ENCODE measurements around the gene MEIS2.

Gene MEIS2

GRCh38 chr15:37038716-37039106 is 61.6 kb downstream of the MEIS2 start:
- DNase-seq (ENCODE audit: low spot score): no peak

DNA sequence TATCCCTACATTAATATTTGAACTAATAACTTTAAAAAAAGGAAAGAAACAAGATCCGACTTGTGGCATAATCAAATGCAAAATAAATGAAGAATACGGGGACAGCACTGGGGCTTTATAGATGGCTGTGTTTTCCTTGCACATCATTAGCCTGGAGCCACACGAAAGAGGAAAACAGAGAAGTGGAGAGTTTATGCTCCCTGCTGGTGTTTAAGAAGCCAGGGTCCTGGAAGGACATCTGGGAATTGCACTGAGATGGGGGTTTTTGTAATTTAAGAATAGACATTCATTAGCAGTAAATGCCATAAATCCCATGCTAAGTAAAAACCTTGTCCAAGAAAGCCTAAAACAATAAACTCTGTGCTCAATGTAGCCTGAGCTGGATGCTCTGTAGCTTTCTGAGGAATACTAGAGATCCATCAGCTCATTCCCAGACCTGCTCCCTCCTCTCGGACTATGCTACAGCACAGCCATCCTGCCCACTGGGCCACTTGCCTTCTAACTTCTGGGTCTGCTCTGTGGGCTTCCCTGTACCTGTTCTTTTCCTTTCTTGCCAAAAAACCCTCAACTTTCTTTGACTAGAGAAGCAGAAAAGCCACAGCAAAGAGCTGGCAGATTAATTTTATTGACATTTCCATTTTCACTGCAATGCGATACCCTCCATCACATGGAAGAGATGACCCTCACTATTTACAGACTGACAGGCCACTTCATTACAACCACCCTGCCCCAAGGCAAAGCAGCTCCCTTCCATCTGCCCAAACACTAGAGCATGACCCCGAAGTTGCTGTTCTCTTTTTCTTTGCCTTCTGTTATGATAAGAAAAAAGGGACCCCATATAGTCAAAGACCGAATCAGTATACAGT is 62.3 kb downstream of the MEIS2 start:
- DNase-seq (ENCODE audit: low spot score): no peak

GRCh38 chr15:37037071-37037655 is 63.2 kb downstream of the MEIS2 start:
- DNase-seq (ENCODE audit: low spot score): no peak

- no peak for DNase-seq (ENCODE audit: low spot score)
Observed at GRCh38 chr15:37034835-37035748, 65.3 kb downstream of the MEIS2 start.

GRCh38 chr15:37034392-37034791 is 66.0 kb downstream of the MEIS2 start:
- no peak for DNase-seq (ENCODE audit: low spot score)

GRCh38 chr15:37032091-37032775 is 68.1 kb downstream of the MEIS2 start:
- no peak for DNase-seq (ENCODE audit: low spot score)

- DNase-seq (ENCODE audit: low spot score): no peak
Observed at GRCh38 chr15:37031198-37031597, 69.2 kb downstream of the MEIS2 start.

DNA sequence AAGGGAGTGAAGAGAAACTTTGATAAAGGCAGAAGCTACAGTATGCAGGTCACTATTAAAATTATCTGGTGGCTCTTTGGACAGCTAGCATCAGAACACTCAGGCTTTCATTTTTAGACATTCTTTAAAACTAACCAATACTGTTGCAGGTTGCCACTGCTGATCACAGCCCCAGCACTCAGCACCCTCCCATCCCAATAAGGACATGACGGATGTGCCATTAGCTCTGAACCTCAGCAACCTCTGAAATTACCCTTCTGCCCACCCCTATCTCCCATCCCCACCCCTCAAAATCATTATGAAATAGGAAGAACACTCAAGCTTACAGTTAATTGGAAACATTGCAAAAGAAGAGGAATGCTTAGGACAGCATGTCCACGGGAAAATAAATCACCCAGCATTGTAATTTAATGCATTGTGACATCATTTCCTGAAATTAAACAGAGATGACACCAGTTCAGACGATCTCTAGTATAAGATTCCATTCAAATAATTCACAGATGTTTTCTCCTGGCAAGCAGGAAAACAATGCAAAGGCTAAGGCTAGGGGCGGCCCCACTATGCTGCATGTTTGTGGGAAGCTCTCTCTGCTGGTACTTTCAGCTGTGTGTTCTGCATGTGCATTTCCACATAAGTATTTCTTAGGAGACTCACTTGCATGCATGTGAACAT is 71.6 kb downstream of the MEIS2 start:
- no peak for DNase-seq (ENCODE audit: low spot score)

GRCh38 chr15:37020852-37021251 is 79.5 kb downstream of the MEIS2 start:
- no peak for DNase-seq (ENCODE audit: low spot score)

DNA sequence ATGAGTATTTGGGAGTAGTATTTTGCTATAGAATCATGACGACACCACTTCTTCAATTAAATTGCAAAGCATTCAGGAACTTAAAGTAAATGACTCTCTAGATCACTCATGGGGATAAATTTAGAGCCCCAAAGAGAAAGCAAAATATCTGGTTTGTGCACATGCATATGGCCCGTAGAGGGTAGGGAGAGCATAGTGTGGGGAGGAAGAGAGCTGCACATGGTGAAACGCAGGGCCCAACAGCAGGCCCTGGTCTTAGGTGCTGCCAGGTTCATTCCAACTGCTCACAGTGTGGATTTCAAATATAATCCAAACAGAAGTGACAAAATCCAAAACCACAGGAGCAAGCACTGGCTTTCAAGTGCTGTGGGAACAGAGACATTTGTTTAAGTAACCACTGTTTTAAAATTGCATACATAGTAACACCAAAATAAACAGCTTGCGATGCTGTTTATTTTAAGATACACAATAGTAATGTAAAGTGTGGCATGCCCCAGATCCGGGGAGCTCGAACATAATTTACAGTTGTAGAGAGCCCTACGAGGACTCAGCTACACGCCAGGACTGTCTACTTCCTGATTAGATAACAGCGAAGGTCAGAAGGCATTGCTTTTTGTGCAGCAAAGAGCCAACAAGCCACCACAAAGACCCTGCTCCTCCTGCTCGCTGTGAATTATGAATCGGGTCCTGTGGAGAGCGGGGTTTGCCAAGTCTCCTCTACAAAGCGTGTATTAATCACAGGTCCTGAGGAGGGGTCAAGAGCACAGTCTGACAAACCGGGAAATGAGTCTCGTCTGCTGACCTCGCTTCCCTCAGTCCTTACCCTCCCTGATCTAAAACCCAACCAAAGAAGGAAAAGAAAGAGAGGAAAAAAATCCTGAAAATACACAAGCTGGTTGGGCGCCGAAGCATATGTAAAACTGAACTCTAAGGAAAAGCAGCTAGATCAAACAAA is 80.6 kb downstream of the MEIS2 start:
- DNase-seq (ENCODE audit: low spot score): no peak

DNA sequence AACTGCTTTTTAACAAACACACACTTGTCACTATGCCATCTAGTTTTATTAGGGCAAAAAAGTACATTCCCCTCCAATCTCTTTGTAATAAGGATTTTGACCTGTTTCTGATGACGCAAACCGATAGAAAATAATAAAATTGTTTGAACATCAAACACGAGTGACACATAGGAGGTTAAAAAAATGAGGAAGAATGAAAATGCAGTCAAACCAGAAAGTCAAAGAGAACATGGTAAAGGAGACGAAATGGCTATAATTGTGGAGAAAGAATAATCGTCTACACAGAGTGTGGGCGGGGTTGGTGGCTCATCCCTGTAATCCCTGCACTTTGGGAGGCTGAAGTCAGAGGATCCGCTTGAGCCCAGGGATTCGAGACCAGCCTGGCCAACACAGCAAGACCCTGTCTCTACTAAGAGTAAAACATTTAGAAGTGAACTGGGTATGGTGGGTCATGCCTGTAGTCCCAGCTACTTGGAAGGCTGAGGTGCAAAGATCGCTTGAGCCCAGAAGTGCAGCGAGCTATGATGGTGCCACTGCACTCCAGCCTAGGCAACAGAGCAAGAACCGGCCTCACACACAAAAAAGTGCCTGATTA is 83.2 kb downstream of the MEIS2 start:
- no peak for DNase-seq (ENCODE audit: low spot score)

- no peak for DNase-seq (ENCODE audit: low spot score)
Observed at GRCh38 chr15:37016231-37016630, 84.1 kb downstream of the MEIS2 start.

GRCh38 chr15:37015451-37015850 is 84.9 kb downstream of the MEIS2 start:
- no peak for DNase-seq (ENCODE audit: low spot score)

DNA sequence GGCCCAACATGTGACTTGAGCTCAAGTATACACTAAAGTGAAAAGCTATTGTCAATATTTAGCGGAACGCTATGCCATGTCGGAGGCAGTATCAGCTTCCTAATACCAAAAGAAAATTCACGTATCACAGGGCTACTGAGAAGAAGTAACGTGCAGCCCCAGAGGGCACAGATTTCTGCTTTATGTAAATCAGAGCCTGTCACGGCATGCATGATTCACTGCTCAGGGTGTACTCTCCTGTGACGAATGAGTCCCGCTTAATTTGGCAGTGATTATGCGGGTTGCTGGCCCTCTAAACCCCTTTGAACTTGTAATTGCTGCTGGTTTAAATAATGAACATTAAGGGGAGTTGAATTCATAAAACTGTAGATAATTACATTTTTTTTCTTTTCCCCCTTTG is 85.3 kb downstream of the MEIS2 start:
- no peak for DNase-seq (ENCODE audit: low spot score)

DNA sequence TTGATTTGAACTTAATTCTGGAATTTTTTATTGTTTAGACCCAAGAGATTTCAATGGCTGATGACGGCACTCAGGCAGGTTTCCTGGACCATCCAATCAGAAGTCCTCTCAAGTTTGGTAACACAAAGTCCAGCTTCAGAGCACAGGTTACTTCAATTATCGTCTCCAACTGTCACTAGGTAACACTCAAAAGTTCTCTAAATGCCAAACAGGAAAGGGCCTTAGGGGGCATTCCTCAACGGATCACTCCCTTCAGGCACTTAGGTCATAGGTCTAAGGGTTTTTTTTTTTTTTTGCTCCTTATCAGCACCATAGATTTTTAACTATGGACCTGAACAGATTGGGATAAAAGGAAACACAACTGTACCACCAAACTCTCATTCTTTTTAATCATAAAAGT is 85.8 kb downstream of the MEIS2 start:
- DNase-seq (ENCODE audit: low spot score): no peak

DNA sequence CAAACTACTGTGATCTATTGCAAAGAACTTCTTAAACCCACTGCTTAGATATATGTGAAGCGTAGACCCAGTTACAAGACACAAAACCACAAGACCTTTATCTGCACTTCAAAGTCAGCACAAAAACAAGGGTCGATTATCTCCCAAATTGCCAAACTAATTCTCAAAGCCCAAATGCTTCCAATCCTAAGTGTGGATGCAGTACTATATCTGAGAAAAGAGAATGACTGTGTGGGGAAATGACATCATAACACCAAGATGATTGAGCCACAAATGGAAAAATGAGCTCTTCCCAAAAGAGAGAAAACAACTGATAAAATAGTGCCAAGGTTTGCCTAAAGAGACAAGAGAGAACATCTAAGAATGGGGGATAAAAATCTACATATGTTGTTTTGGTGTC is 86.2 kb downstream of the MEIS2 start:
- no peak for DNase-seq (ENCODE audit: low spot score)

- no peak for DNase-seq (ENCODE audit: low spot score)
Observed at GRCh38 chr15:37010595-37010994, 89.8 kb downstream of the MEIS2 start.

- no peak for DNase-seq (ENCODE audit: low spot score)
Observed at GRCh38 chr15:37009288-37009687, 91.1 kb downstream of the MEIS2 start.

- DNase-seq (ENCODE audit: low spot score): no peak
Observed at GRCh38 chr15:37008205-37008604, 92.1 kb downstream of the MEIS2 start.

DNA sequence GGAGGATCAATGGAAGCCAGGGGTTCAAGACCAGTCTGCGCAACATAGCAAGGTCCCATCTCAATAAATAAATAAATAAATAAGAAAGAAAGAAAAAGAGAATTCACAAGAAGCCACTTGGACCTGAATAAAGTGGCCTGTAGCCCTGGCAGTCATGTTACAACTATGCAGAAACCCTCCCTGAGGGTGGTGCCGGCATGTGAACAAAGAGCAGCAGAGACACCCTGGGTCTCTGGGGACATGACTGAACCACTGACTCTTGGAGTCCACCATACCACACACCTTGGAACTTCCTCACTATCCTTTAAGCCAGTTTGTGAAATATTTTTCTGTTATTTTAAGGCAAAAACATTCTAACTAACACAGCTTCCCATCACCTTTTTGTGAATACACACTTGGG is 93.0 kb downstream of the MEIS2 start:
- no peak for DNase-seq (ENCODE audit: low spot score)

Data from CD4-positive, alpha-beta T cell treated with Interleukin-15 for 4 hours (primary cell).